Right renal cortex interstitium (tissue), 3 donors: Measurements from ENCODE around the gene TEX14. TPM values are rescaled to one million over a fixed set of nuclear protein-coding genes. Genes with fewer than 3 reads are reported as not detected.
"Not testable (repeated sequence)": the region's sequence is repeated elsewhere in the genome, so short reads cannot be mapped to it uniquely, and the experiment has no call there.

Experiments
- DNase-seq, 3 donors: peaks; one replicate each; pipeline ENCODE4 v3.0.0-alpha.2; 2013; ENCODE audit warnings: low read depth in 3 of 3, low spot score in 2 of 3
- polyA plus RNA-seq, 3 donors: library from polyadenylated mRNA; unstranded; fragments of 120-200 nt; gene quantifications; one replicate each; pipeline ENCODE4 v1.2.1, GENCODE V29; 2013; ENCODE audit not compliant: insufficient read length in 3 of 3

Gene TEX14
- polyA plus RNA-seq, 3 donors, result 0.38 to 0.71 (median 0.68) TPM

- DNase-seq, result no peak
Observed at GRCh38 chr17:58570758-58571157, 121.1 kb downstream of the TEX14 start.

- no peak for DNase-seq
Observed at GRCh38 chr17:58569196-58569595, 122.6 kb downstream of the TEX14 start.

GRCh38 chr17:58568044-58568799, 123.6 kb downstream of the TEX14 start:
- DNase-seq, result no peak

- no peak for DNase-seq
Observed at GRCh38 chr17:58565389-58566311, 126.2 kb downstream of the TEX14 start.

GRCh38 chr17:58564971-58565370, 126.9 kb downstream of the TEX14 start:
- no peak for DNase-seq

GRCh38 chr17:58564243-58564642, 127.6 kb downstream of the TEX14 start:
- DNase-seq, result no peak

GRCh38 chr17:58560511-58560910, 131.3 kb downstream of the TEX14 start:
- DNase-seq, result no peak

GRCh38 chr17:58557981-58558380, 133.9 kb downstream of the TEX14 start:
- DNase-seq, result no peak

GRCh38 chr17:58556833-58557250, 135.0 kb downstream of the TEX14 start:
- DNase-seq, result no peak

GRCh38 chr17:58555109-58555508, 136.7 kb downstream of the TEX14 start:
- not testable (repeated sequence) for DNase-seq

GRCh38 chr17:58541249-58541648, 150.6 kb downstream of the TEX14 start:
- no peak for DNase-seq

GRCh38 chr17:58539698-58540097, 152.1 kb downstream of the TEX14 start:
- no peak for DNase-seq

GRCh38 chr17:58538811-58539409, 152.9 kb downstream of the TEX14 start:
- no peak for DNase-seq

GRCh38 chr17:58537266-58537665, 154.6 kb downstream of the TEX14 start:
- DNase-seq, result no peak

GRCh38 chr17:58536542-58536941, 155.3 kb downstream of the TEX14 start:
- no peak for DNase-seq

- no peak for DNase-seq
Observed at GRCh38 chr17:58535431-58535830, 156.4 kb downstream of the TEX14 start.

GRCh38 chr17:58534901-58535421, 156.9 kb downstream of the TEX14 start:
- no peak for DNase-seq

GRCh38 chr17:58534331-58534730, 157.5 kb downstream of the TEX14 start:
- no peak for DNase-seq

- DNase-seq, result no peak
Observed at GRCh38 chr17:58533616-58534188, 158.1 kb downstream of the TEX14 start.

- no peak for DNase-seq
Observed at GRCh38 chr17:58532555-58532951, 159.3 kb downstream of the TEX14 start.
